ENCODE results near the gene STAT4.

STAT4 gene

DNA sequence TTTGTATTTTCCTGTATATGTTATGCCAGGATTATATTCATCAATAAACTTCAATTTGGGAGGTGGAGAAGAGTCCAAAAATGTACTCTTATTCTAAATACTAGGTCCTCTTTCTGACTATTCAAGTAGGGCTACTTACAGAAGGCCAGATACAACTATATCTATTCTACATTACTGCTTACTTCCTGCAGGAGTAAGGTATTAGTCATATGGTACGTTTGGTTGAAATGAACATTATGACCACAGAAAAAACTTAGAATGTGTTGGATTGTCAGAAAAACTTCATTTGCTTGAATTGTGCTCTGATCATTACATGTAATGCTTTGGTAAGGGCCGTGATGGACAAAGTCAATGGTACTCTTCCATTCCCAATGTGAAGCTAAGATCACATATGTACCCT lies 35.0 kb downstream of the STAT4 start:
- H3K4me3 ChIP-seq (replicated peaks; ENCODE audit: low read depth, low read length) = no peak overlapping the region
- DNase-seq (ENCODE audit: extremely low read depth, insufficient read length) = no peak
- TF ChIP-seq, protein P1, sequence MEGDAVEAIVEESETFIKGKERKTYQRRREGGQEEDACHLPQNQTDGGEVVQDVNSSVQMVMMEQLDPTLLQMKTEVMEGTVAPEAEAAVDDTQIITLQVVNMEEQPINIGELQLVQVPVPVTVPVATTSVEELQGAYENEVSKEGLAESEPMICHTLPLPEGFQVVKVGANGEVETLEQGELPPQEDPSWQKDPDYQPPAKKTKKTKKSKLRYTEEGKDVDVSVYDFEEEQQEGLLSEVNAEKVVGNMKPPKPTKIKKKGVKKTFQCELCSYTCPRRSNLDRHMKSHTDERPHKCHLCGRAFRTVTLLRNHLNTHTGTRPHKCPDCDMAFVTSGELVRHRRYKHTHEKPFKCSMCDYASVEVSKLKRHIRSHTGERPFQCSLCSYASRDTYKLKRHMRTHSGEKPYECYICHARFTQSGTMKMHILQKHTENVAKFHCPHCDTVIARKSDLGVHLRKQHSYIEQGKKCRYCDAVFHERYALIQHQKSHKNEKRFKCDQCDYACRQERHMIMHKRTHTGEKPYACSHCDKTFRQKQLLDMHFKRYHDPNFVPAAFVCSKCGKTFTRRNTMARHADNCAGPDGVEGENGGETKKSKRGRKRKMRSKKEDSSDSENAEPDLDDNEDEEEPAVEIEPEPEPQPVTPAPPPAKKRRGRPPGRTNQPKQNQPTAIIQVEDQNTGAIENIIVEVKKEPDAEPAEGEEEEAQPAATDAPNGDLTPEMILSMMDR (IDR thresholded peaks at IDR 0.05; ENCODE audit: insufficient read depth, low read length, poor library complexity, severe bottlenecking) = no peak
- no peaks in the 10 kb centered on the region for H3K36me3 ChIP-seq (ENCODE audit: control insufficient read depth, insufficient read depth, low read length)
- no peaks in the 10 kb centered on the region for H3K27me3 ChIP-seq (replicated peaks; ENCODE audit: control insufficient read depth, insufficient read depth, low read length)

DNA sequence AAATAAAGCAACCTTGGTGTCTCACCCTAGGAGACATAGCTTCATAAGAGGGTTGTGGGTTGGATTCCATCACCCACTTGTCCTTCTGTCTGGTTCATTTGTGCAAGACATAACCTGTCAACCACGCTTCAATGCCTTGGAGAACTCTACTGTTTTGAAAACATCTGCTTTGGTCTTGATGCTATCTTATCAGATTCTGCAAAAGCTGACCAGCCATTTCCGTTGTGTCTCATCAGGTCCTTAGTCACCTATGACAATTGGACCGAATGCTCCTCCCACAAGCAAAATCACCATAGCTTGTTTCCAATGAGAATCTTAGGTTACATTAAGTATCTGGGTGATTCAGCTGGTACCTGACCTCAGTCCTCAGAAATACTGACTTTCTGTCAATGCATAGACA lies 35.4 kb downstream of the STAT4 start:
- peak; percentile 61 for DNase-seq (ENCODE audit: extremely low read depth, insufficient read length)
- Histone ChIP-seq H3K4me3 (replicated peaks; ENCODE audit: low read depth, low read length) (no peak overlapping the region), H3K36me3 (ENCODE audit: control insufficient read depth, insufficient read depth, low read length) (no peaks in the 10 kb centered on the region), H3K27me3 (replicated peaks; ENCODE audit: control insufficient read depth, insufficient read depth, low read length) (no peaks in the 10 kb centered on the region)
- TF ChIP-seq, protein P1 (IDR thresholded peaks at IDR 0.05; ENCODE audit: insufficient read depth, low read length, poor library complexity, severe bottlenecking) = no peak

DNA sequence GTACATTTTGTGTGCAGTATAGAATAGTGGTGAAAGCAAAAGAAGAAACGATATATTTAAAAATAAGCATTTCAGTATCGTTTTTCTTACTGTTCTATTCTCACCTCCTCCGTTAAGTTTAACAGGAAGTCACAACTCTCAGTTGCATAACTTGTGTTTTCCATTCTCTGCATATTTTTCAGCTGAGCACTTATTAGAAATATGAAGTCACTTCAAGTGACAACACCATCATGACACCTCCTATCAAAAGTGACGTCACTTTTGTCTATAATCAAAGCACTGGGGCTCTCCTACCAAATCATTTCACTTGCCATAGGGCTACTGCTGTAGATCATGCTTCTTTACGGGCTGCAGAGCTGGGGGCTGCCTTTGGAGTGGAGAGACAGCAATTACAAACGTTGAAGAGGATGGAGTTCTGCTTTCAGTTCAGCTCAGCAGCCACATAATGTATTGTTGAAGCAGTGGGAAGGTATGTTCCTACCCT lies 36.3 kb downstream of the STAT4 start:
- DNase-seq (ENCODE audit: extremely low read depth, insufficient read length) = peak; percentile 43
- H3K4me3 ChIP-seq (replicated peaks; ENCODE audit: low read depth, low read length) = no peak overlapping the region; the same call in 1 of the 2 replicates
- H3K36me3 ChIP-seq (ENCODE audit: control insufficient read depth, insufficient read depth, low read length) = no peaks in the 10 kb centered on the region

DNA sequence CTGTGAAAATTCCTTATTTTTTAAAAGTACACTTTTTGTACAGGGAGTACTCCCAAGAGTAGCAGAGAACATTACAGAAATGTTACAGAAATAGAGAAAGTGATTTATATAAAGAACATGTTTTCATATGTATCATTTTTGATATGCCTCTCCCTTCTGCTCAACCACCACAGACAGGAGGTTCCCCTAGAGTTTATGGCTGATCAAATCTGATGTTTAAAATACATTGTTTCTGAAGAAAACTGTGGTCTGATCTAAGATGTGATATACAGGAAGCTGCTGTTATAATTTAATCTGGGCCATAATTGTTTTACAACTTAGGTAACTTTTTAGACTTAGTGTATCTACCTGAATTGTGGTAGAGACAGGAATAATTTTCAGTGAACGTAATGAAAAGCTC lies 37.0 kb downstream of the STAT4 start:
- Histone ChIP-seq H3K27me3 (replicated peaks; ENCODE audit: control insufficient read depth, insufficient read depth, low read length) (no peaks in the 10 kb centered on the region), H3K36me3 (ENCODE audit: control insufficient read depth, insufficient read depth, low read length) (no peaks in the 10 kb centered on the region), H3K4me3 (replicated peaks; ENCODE audit: low read depth, low read length) (no peak overlapping the region)
- TF ChIP-seq, protein P1 (IDR thresholded peaks at IDR 0.05; ENCODE audit: insufficient read depth, low read length, poor library complexity, severe bottlenecking) = no peak
- DNase-seq (ENCODE audit: extremely low read depth, insufficient read length) = no peak

More for the DNA sequence above, 36.3 kb downstream of the STAT4 start:
- TF ChIP-seq, protein P1 (IDR thresholded peaks at IDR 0.05; ENCODE audit: insufficient read depth, low read length, poor library complexity, severe bottlenecking) = no peak
- no peaks in the 10 kb centered on the region for H3K27me3 ChIP-seq (replicated peaks; ENCODE audit: control insufficient read depth, insufficient read depth, low read length)

DNA sequence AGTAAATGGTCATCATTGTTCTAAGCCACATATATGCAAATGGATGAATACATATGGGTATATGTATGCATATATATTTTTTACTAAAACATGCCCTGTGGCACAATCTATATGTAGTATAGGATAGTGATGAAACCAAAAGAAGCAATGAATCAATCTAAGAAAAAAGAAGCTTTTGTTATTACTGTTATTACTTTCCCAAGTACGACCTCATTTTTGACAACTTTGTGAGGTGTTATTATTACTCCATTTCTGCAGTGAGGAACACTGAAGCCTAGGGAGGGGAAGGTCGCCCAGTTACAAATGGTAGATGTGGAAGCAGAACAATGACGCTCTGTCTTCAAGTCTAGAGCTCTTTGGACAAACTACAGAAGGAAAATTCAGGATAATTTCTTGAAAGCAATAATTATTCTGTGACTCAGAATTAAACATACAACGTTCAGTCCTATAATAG lies 38.3 kb downstream of the STAT4 start:
- H3K27me3 ChIP-seq (replicated peaks; ENCODE audit: control insufficient read depth, insufficient read depth, low read length) = no peaks in the 10 kb centered on the region
- no peak overlapping the region for H3K4me3 ChIP-seq (replicated peaks; ENCODE audit: low read depth, low read length)
- DNase-seq (ENCODE audit: extremely low read depth, insufficient read length) = no peak
- TF ChIP-seq, protein P1 (IDR thresholded peaks at IDR 0.05; ENCODE audit: insufficient read depth, low read length, poor library complexity, severe bottlenecking) = no peak
- no peaks in the 10 kb centered on the region for H3K36me3 ChIP-seq (ENCODE audit: control insufficient read depth, insufficient read depth, low read length)

DNA sequence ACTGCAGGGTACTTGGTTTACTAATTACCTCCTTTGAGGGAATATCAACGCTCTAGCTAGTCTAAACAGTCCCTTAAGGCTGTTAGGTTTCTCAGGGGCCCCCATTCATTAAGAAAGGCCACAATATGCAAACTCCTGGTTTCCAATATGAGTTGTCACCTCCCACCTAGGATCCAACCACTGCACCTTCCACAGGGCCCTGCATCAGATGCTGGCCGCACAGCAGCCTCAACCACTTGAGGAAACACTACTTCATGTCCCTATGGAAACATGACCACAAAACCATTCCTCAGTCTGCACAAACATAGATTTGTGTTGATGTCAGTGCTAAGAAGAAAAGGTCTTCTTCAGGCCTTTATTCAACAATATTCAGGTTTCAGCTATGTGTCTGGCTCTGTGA lies 40.9 kb downstream of the STAT4 start:
- no peaks in the 10 kb centered on the region for H3K36me3 ChIP-seq (ENCODE audit: control insufficient read depth, insufficient read depth, low read length)
- H3K27me3 ChIP-seq (replicated peaks; ENCODE audit: control insufficient read depth, insufficient read depth, low read length) = no peaks in the 10 kb centered on the region
- no peak for DNase-seq (ENCODE audit: extremely low read depth, insufficient read length)
- no peak overlapping the region for H3K4me3 ChIP-seq (replicated peaks; ENCODE audit: low read depth, low read length)
- TF ChIP-seq, protein P1 (IDR thresholded peaks at IDR 0.05; ENCODE audit: insufficient read depth, low read length, poor library complexity, severe bottlenecking) = no peak

Measured in GM06990 (cell line).